HG02885 (cell line): ENCODE measurements around the gene HCRTR1.

ENCODE experiments used
- ATAC-seq: cut with Tn5 transposase; IDR thresholded peaks from one replicate; pipeline ENCODE4 v1.9.1; 2021; ENCODE audit warnings: mild to moderate bottlenecking; ENCODE audit not compliant: unreplicated experiment, poor library complexity

HCRTR1 gene

DNA sequence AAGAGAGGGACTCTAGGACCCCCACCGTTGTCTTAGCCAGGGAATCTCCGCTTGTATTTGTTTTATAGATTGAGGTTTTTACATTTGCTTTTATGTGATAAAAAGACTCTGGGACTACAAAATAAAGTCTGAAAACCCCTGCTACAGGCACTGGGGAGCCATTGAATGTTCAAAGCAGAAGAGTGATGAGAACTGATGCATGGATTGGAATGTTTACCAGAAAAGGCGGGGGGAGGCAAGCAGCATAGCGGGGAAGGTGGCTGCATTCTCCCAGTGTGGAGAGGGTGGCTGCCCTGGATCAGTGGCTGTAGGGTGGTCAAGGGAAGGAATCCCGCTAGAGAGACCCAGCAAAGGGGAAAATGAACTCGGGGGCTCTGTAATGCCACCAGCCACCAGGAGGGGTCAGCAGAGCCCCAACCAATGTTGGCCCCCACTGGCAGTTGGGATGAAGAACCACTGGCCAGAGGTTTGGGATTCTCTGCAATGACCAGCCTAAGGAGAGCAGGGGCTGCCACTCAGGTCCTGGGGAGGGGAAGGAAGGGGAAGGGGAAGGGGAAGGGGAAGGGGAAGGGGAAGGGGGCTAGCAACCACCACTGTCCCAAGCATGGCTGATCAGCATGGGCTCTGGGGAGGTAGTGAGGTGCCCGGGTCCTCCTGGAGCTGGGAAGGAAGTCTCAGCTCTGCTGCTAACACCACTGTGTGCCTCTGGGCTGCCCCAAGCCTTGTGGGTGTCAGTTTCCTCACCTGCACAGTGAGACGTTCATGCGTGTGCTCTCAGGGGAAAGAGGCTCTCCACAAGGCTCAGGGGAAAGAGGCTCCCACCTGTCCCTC is 46.3 kb downstream of the HCRTR1 start:
- ATAC-seq: no peak

DNA sequence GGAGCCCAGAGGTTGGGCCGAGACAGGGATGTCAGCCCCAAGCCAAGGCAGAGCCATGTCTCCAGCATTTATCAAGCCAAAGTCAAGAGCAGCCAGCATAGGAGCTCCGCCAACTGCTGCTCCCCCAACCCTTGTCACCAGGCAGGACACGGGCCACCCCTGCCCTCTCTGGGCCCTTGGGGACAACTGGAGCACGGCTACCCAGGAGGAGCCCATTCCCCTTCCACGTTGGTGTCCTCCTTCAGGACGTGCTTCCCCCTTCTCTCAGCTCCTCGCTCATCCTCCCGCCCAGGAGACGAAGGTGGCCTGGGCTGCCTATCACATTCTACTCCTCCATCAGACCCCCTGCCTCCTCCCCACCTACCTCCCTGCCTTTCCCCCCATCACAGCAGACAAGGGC is 47.0 kb downstream of the HCRTR1 start:
- no peak for ATAC-seq

DNA sequence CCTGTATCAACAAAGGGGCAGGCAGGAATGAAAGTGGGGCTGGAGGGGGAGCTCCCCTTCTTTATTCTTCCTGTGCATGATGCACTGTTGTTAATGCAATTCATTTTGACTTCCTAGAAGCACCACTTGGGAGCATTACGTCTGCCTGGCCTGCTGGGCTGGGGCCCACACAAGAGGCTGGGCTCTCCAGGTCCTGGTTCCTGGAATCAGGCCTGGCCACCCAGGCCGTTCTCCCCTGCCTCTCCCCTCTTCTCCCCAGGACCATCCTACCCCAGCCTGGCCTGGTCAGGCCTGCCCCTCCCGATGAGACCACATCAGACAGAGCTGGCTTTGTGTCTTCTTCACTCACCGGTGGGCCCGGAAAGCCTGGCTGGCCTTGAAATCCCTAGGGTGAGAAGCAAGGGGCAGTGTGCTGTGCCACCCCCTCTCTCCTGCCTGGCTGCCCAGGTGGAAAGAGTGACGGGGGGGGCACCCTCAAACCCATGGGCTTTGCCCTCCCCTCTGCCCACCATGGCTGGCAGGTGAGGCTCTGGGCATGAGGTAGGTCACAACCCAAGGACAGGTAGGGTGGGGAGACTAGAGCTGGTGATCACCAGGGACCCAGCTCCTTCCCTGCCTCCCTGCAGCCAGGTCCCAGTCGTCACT is 47.9 kb downstream of the HCRTR1 start:
- ATAC-seq: no peak

DNA sequence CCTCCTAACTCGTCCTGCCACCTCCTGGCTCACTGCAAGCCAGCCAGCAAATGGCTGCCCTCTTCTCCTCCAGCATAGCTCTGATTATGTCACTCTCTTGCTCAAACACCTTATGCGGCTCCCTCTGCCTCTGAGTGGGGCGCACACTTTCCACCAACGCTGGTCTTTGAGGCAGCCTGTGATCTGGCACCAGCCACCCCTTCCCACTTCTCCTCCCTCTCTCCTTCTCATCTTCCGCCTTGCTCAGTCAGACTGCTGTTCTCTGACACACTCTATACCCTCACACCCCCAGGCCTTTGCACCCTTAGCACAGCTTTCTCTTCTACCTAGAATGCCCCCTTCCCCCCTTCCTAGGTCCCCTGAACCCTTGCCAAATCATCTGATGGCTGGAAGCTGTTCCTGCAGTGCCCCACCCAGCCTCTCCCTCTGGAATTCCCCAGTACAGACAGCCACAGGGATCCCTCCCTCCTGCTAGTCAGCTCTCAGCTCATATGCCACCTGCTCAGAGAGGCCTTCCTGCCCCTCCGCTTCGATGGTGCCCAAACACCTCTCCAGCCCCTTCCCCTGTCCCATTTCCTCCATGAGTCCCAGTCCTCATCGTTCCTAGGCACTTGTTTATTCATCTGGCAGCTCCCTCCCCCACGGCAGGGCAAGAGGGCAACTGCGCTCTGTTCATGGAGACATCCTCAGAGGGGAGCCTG is 48.9 kb downstream of the HCRTR1 start:
- no peak for ATAC-seq

DNA sequence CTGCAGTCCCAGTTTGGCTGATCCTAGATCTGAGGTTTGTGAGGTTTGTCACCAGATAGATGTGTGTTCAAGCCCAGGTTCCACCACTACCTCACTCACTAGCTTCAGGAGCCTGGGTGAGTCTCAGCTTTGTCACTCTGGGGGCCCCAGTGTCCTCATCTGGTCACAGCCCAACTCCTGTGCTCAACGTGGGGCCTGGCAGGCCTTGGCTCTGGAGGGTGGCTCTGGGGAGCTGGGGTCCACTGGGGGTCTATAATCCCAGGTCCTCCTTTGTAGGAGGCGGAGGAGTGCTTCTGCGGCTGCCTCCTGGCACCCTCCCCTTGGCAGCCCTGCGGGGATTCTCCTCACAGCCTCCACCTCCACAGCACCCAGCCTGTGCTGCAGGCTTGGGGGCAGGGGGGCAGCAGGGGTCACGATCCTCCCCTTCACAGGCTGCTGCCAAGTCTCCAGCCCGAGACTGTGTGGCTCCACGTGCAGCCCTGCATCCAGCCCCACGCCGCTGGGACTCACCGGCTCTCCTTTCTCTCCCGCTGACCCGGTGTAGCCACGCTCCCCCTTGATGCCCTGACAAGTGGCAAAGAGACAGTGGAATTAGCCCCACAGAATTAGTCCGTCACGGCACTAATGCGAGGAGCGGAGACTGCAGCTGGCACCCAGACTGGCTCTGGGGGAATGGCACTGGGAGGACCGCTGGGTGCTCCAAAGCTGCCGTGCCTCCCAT is 49.7 kb downstream of the HCRTR1 start:
- no peak for ATAC-seq

DNA sequence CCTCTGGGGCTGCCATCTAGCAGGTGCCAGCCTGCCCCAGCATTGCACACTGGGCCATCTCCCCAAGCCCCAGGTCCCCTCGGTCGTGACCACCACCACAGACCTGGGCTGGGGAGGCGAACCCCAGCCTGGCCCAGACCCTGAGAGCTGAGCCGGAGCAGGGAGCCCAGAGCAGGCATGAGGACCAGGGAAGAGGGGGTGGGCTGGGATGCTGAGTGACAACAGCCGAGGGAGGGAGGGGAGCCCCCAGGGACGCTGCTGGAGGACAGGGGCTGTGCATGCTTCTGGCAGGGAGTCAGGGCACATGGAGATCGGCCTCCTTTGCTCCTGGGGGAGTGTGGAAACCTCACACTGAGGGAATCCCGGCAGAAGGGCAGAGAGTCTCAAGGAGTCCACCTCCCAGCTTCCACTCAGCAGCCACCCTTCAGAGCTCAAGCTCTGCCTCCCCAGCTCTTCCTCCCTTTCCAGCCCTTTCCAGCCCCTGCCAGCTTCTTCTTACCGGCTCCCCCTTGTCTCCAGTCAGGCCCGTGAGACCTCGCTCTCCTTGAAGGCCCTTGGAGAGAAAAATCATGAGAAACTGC is 50.9 kb downstream of the HCRTR1 start:
- ATAC-seq: no peak

DNA sequence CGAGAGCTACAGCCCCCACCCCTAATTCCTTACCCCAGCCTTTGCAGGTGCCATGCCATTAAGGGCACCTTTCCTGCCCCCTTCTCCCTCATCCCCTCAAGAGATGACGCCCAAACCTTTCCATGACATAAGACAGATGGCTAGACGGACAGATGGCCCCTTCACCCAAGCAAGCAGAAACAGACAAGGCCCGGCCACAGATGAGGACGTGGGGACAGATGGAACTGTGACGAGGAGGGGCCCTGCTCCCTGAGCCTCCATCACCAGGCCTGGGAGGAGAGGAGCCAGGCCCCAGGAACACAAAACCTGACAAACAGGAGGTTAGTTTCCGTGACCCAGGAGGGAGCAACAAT is 51.9 kb downstream of the HCRTR1 start:
- no peak for ATAC-seq

DNA sequence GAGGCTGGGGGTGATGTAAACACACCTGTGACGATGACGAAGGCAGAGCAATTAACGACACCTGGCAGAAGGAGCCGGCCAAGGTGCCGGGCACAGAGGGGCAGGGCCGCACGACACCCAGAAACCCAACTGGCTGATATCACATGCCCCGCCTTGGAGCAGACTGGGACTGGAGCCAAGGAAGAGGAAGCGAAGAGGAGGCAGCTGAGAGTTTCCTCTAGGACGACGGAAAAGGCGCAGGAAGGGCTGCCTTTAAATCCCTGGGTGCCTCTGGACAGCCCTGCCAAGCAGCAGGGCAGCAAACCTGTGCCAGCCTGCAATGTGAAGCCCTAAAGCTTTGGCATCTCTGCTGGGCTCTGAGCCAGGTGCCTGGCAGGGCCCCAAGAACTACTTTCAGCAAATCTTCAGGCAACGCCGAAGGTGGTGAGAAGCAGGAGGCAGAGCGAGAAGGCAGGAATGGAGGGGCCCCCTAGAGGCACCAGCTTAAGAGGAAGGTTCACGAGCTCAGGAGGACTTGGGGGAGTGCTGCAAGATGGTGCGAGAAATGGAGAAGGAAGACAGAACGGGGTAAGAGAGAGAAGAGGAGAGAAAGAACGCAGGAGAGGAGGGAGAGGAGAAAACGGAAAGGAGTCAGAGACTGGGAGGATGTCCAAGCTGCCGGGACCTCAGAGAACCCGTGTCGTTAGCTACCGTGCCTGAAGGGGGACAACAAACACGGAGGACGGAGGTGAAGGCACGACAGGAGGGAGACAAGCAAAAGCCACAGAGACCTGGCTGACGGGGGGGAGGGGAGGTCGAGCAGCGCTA is 52.5 kb downstream of the HCRTR1 start:
- no peak for ATAC-seq

DNA sequence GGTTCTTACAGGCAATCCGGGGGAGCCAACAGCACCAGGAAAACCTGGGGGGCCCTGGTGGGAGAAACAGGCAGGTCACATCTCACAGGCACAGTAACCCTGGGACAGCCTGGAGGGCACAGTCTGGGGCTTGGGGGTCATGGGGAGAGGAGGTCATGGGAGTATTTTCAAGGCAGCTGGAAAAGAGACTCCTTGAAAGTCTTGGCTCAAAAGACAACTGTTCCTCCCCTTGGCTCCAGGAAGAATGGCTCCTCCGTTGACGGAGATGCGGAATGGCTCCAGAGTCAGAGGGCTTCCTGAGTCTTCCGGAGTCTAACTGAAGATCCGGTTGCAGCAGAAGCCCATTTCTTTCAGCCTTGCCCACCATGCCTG is 53.1 kb downstream of the HCRTR1 start:
- no peak for ATAC-seq

DNA sequence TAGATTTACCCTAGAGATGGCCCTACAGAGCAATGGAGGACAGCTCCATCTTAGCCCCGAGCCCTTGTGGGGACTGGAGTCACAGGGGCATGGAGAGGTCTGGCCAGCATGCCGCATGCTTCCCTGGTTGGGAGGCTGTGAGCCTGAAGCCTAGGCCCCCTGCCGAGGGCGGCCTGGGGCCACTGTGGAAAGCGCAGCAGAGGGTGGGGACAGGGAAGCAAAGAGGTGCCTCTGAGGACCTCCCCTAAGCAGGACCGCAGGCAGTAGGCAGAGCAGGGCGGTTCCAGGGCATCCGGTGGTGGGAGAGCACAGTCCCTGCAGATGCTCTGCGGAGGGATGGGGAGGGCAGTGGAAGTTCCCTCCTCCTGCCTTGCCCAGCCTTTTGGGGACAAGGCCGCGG is 53.7 kb downstream of the HCRTR1 start:
- ATAC-seq: no peak

DNA sequence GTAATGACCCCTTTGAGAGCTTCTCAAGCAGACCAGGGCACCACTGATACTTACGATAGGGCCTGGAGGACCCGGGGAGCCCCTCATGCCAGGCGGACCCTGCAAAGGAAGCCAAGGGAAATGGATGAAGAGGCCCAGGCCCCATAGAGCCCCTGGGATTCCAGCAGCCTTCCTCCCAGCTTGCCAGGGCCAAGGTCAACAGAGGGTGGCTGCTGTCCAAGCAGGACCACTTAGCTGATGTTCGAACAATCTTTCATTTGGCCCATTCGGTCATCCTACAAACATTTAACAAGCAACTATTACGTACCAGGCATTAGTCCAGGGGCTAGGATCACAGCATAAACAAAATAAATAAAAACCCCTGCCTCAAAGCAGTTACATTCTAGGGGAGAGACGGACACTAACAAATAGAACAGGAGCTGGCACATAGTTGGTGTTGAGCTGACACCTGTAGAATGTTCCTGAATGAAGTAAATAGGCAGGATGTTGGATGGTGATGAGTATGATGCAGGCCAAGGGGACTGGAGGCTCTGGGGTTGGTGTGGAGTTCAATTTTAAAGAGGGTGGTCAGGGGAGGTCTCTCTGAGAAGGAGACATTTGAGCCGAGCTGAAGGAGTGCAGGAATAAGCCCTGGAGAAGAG is 54.2 kb downstream of the HCRTR1 start:
- ATAC-seq: no peak

DNA sequence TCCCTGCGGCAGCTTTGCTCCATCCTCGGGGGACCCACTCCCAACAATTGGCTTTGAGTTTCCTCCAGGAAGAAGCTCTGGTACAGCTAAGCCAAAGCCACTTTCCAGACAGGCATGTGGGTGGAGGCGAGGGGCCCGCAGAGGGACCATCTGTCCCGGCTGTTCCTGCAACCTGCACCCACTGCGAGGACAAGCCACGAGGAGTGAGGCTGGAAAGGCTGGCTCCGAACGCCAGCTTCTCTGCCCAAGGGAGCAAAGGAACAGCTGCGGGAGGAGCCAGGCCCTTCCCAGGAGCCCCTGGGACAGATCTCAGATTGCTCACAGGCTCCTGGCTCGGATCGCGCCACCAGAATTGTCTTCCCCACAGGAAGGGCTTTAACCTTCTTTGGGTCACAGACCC is 55.5 kb downstream of the HCRTR1 start:
- no peak for ATAC-seq

DNA sequence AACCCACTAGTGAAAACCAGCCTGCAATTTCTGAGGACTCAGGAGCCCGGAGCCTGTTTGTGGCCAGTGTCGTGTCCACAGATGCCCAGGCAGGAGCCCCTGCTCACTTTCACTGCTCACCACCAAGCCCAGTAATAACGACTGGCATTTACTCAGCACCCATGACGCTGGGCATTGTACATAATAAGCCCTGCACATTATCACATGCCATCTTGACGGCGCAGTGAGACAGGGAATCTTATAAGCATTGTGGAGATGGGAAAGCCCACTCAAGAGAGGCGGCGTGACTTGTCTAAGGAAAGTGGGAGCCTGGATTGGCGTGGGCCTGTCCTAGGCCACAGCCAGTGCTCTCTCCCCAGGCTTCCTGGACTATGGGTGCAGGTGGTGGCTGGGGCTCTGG is 55.9 kb downstream of the HCRTR1 start:
- no peak for ATAC-seq

DNA sequence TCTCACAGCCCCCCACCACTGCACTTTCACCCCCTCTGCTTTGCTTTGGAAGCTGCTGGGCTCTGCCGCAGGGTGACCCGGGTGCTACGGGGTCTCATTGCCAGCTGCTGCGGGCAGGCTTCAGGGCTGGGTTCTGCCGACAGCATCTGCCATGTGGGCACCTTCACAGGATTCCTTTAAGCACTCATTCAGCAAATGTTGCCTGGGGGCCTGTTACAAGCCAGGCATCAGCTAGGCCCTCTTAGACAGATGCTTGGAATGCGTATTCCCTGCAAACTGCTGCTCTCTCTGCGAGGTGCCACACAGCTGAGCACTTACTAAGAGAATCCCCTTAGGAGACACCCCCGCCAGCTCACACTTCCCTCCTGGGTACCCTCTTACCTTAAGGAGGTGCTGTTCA is 57.1 kb downstream of the HCRTR1 start:
- no peak for ATAC-seq

DNA sequence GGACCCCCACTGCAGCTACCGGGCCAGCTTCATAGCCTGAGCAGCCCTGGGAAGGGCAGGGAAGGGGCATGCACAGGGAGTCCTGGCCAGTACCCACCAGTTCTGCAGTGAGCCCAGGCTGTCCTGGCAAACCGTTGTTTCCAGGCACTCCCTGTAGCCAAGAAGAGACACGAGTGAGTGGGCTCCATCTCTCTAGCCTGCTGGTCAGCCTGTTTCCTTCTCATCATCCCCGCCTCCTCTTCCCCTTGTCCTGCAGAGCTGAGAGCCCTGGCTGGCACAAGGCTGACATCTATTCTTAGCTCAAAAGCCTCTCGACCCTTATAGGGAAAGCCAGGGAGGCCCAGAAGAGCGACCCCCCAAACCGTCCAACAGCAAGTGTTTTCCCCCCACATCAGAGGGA is 57.7 kb downstream of the HCRTR1 start:
- ATAC-seq: no peak

DNA sequence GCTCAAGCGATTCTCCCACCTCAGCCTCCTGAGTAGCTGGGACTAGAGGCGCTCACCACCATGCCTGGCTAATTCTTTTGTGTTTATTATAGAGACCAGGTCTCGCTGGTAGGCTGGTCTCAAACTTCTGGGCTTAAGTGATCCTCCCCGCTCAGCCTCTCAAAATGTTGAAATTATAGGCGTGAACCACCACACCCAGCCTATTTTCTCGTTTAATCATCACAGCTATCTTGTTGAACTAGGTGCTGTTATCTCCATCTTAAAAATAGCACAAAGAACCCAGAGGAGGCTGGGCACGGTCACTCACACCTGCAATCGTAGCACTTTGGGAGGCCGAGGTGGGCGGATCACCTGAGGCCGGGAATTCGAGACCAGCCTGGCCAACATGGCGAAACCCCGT is 58.3 kb downstream of the HCRTR1 start:
- ATAC-seq: no peak
